NCI-H1092 treated with DMSO at 0.1 percent for 48 hours (cell line): ENCODE results near the gene RNF38.
A peak's percentile ranks its signal among the peaks of the same experiment; 100 is the strongest.
"Not testable (repeated sequence)": the region's sequence is repeated elsewhere in the genome, so short reads cannot be mapped to it uniquely, and the experiment has no call there.

Experiments
- DNase-seq: peaks from one replicate; lab custom pipeline; 2025; lab: John Stamatoyannopoulos, UW

The RNF38 gene

GRCh38 chr9:36399980-36400331 lies at the start of gene RNF38:
Gene RNF38, minus strand, starts transcription at chr9:36400269. Its CDS starts 161 bp downstream, at chr9:36400108.
- no peak for DNase-seq

GRCh38 chr9:36448555-36448954 lies 48.5 kb upstream of the RNF38 start:
- not testable (repeated sequence) for DNase-seq

DNA sequence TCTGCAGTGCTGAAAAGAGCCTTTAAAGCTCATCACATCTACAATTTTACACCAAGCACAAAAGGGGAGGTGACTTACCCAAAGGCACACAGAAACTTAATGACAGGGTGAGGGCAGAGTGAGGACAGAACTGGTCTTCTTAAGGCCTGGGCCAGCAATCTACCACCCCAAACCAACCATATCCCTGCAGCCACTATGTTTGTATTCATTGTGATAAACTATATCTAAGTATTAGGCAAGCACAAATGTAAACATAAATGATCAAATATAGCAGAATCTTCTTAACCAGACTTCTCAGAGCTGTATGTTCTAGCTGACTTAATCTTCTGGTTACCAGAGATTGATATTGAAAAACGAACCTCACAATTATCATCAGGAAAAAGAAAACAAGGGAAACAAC lies 47.9 kb upstream of the RNF38 start:
- no peak for DNase-seq

- not testable (repeated sequence) for DNase-seq
Measured at GRCh38 chr9:36446678-36447077, 46.6 kb upstream of the RNF38 start.

- DNase-seq: no peak
Measured at GRCh38 chr9:36445800-36446361, 45.8 kb upstream of the RNF38 start.

GRCh38 chr9:36444203-36444602 lies 44.1 kb upstream of the RNF38 start:
- DNase-seq: no peak

- no peak for DNase-seq
Measured at GRCh38 chr9:36443581-36443980, 43.5 kb upstream of the RNF38 start.

- no peak for DNase-seq
Measured at GRCh38 chr9:36442710-36443109, 42.6 kb upstream of the RNF38 start.

- no peak for DNase-seq
Measured at GRCh38 chr9:36441966-36442365, 41.9 kb upstream of the RNF38 start.

DNA sequence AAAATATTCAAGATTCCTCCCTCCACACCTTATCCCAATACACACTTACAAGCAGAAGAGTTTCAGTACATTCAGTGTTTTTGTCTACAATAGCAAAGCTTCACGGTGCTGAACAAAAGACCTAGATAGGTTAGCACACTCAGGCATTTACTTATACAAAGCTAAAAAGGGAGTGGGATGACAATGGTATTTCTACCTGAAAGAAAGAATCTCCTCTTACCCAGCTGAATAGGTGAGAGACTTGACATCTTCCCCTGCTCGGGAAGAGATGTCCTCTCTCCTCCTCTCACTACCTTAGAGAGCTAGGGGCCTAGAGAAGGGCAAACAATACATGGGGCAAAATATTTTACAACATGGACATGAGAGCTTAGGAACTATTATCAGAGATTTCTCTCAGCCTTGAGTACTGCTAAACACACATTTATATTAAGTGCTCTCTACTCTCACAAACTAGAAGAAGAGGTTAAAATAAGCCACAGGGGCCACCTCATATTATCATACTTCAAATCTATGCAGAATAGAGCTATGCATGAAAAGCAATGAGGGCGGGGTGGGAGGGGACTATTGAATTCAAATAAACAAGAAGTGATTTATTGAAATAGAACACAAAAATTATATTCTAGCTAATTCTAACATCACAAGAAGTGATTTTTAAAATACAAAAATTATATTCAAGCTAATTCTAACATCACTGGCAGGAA lies 38.6 kb upstream of the RNF38 start:
- no peak for DNase-seq

DNA sequence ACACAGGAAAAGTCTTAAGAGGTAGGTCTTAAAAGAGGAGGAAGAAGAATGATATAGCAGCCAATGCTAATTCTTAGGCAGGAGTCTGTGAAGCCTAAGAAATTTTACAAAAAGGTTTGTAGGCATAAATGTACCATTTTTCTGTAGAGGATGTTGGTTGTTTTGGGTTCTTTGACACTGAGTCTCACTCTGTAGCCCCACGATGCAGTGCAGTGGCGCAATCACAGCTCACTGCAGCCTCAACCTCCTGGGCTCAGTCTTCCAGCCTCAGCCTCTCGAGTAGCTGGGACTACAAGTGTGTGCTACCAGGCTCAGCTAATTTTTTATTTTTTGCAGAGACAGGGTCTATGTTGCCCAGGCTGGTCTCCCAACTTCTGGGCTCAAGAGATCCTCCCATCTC lies 37.7 kb upstream of the RNF38 start:
- no peak for DNase-seq

DNA sequence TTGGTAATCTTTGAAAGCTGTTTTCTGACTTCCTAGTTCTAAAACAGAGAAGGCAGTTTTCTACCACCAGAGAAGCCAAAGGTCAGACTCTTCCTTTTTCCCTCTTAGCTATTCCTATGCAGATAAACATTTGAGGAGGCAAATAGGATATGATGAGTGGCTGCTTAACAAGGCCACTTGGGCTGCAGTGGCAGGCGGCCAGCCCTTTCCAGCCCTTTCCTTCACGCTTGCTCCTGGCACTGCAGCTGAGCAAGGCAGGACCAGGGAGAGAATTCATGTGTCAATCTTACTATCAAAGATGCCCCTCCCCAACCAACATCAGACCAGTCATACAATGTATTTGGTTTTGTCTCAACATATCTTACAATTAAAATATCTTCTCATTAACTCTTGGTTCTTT lies 36.8 kb upstream of the RNF38 start:
- DNase-seq: peak; percentile 81

GRCh38 chr9:36433386-36433785 lies 33.3 kb upstream of the RNF38 start:
- DNase-seq: no peak

DNA sequence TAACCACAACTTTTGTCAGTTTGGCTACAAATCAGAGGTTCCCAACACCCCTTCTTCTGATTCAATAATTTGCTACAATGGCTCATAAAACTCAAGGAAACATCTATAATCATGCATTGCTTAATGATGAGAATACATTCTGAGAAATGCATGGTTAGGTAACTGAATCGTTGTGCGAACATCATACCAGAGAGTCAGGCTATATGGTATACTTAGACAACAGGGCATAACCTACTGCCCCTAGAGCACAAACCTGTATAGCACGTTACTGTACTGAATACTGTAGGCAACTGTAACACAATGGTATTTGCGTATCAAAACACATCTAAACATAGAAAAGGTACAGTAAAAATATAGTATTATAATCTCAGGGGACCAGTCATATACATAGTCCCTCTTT lies 31.0 kb upstream of the RNF38 start:
- DNase-seq: no peak

GRCh38 chr9:36426945-36427344 lies 26.9 kb upstream of the RNF38 start:
- DNase-seq: no peak

DNA sequence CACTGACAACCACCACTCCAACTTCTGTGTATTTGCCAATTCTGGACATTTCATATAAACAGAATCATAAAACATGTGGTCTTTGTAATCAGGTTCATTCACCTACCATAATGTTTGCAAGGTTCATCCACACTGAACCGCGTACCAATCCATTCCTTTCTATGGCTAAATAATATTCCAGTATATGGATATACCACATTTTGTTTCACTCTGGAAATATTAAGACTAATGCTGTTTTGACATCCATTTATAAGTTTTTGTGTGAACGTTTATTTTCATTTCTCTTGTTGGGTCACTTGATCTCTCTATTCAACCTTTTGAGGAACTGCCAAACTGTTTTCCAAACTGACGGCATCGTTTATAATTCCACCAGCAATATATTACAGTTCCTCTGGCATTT lies 26.3 kb upstream of the RNF38 start:
- DNase-seq: no peak

GRCh38 chr9:36424289-36425055 lies 24.4 kb upstream of the RNF38 start:
- no peak for DNase-seq

GRCh38 chr9:36423206-36423605 lies 23.1 kb upstream of the RNF38 start:
- DNase-seq: no peak

GRCh38 chr9:36416890-36417289 lies 16.8 kb upstream of the RNF38 start:
- DNase-seq: no peak

- DNase-seq: no peak
Measured at GRCh38 chr9:36415822-36416525, 15.9 kb upstream of the RNF38 start.

DNA sequence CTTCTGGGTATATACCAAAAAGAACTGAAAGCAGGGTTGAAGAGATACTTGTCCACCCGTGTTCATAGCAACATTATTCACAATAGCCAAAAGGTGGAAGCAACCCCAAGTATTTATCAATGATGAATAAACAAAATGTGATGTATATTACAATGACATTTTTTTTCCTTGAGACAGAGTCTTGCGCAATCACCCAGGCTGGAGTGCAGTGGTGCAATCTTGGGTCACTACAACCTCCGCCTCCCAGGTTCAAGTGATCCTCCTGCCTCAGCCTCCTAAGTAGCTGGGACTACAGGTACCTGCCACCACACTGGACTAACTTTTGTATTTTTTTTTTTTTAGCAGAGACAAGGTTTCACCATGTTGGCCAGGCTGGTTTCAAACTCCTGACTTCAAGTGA lies 11.3 kb upstream of the RNF38 start:
- not testable (repeated sequence) for DNase-seq

DNA sequence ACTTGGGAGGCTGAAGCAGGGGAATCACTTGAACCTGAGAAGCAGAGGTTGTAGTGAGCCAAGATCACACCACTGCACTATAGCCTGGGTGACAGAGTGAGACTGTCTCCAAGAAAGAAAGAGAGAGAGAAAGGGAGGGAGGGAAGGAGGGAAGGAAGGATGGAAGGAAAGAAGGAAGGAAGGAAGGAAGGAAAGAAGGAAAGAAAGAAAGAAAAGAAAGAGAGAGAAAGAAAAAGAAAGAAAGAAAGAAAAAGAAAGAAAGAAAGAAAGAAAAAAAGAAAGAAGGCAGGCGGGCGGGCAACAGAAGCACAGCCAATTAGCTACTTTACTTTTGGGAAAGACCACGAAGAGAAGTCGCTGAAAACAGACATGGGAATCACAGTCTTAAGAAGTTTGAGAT lies 9.0 kb upstream of the RNF38 start:
- not testable (repeated sequence) for DNase-seq
